Measurements from ENCODE around the gene OGA.

- TF ChIP-seq POLR2A (IDR thresholded peaks at IDR 0.05) = no peak
- TF ChIP-seq CTCF (IDR thresholded peaks at IDR 0.05) = no peak
Observed at GRCh38 chr10:101745074-101745696, 73.1 kb downstream of the OGA start.

Data from testis (tissue), 2 donors.